ENCODE measurements around the gene PSMG2.
"Not testable (repeated sequence)": the region's sequence is repeated elsewhere in the genome, so short reads cannot be mapped to it uniquely, and the experiment has no call there.

The PSMG2 gene

DNA sequence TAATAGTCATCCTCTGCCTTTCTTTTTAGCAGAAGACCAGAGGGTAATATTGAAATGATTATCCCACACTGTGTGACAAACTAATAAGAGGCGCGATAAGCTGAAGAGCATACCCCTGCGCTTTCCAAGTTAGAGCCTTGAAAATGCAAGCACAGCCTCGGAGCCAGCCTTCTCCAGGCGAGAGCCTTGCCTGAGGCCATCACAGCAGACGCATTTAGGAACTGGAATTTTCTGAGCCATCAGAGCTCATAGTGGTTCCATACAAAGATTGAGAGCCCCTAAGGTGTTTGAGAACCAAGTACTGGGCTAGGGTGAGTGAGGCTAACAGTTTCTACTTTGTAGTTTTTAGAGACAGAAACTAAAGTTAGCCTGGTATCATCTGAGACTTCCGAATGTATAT lies 19.9 kb downstream of the PSMG2 start:
- DNase-seq: no peak

DNA sequence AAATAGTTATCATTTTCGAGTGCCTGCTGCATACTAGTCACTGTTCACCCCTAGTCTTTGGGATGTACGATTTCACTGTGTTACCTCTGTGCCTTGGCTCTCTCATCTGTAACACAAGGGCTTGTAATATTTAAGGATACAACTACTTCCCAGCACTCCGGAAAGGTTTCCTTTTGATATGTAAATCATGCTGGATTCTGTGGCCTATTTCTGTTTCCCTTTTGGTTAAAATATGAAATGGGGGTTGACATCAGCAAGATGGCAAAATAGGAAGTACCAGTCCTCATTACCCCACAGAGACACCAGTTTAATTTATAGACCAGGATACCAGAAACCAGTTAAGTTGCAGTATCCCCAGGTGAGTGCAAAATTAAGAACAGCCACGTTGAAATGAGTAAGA lies 23.5 kb downstream of the PSMG2 start:
- no peak for DNase-seq

DNA sequence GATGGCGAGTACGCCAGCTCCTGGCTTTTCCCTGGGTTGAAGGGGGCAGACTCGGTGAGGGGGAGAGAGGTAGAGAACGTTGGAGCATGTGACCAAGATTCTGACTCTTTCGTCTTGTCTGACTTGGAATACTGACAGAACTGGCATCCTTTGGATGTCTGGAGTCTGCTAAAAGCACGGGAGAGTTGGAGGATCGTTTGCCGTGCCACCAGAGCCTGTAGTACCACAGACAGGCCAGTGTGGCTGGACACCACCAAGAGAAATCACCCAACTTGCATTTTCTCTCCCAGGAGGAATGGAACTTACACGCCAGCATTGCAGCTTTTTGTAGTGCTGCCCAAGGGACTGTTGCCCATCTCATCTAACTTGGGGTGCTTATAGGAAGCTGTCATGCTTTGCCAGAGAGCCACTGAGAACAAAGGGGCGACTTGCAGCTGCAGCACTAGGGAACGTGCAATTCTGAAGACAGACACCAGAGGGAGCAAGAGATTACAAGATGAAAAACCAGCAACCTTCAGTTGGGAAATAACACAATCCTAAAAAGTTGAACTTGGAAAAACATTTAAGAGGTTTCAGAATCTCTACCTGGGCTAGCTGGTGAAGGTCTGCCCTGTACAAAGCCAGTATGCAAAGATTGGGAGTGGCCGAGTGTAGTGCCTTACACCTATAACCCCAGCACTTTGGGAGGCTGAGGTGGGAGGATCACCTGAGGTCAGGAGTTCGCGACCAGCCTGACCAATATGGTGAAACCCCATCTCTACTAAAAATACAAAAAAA lies 24.1 kb downstream of the PSMG2 start:
- DNase-seq: peak in 1 of 2 experiments; percentile 69

DNA sequence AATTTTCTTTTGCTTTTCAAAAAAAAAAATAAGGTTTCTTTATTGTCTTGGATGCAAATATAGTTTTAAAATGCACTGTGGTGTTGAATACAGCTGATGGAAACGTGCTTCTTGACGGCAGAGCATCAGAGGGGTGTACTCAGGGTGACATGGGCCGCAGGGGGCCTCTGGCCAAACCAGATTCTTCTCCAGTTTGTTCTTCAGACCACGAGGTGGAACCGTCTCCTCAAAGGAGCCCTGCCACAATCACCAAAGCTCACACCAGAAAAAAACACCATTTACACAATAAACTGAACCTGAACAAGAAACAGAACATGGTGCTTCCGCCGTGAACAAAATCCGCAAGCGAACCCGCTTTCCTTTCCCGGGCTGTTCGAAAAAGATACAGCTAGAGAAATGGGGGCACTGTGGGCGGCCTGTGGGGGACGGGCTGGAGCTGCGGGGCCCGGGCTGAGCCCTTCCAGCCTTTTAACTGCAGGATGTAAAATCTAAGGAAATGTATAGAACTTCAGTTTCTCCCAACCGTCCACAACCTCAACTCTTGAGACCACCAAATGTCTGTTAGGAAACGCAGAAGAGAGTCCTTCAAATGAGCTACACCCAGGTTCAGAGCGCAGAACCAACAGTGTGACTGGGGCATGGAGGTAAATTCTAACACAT lies 34.5 kb downstream of the PSMG2 start:
- DNase-seq: no peak

DNA sequence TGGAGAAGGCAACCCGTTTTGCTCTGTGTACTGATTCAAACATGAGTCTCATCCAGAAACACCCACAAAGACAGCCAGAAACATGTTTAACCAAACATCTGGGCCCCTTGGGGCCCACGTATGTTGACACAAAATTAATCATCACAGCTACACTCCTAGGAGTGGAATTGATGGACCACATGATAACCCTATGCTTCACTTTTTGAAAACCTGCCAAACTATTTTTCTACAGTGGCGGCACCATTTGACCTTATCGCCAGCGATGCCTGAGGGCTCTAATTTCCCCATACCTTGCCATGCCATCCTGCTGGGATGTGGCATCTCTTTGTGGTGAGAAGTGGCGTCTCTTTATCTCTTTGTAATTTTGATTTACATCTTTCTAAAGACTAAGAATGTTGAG lies 38.5 kb downstream of the PSMG2 start:
- DNase-seq: no peak

DNA sequence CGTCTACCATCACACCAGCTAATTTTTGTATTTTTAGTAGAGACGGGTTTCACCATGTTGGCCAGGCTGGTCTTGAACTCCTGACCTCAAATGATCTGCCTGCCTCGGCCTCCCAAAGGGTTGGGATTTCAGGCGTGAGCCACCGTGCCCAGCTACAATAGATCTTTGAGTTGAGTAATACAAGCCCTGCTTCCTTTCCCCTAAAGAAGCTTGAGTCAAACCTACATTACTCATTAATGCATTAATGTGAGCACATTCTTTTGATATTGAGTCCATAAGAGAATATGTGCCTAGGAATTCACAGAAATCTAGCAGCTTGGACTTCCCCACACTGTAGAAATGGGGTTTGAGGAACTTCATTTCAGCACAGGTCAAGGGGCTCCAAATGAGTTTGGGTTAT lies 39.6 kb downstream of the PSMG2 start:
- DNase-seq: no peak

DNA sequence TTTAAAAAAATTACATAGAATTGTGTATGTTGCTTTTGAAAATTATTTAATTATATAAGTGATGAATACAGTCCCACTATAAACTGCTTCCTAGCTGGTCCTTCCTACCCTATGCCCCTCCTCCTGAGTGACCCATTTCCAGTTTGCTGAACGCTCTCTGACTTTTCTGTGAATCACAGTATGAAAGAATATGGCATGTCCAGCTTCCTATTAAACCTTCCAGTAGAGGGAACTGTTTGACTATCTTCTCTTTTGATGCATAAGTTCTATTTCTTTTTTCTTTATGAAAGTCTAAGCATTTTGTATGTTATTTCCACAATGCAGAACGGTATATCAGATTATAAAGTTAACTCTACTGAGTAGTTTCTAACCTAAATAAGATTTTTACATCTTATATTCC lies 41.3 kb downstream of the PSMG2 start:
- DNase-seq: peak in 1 of 2 experiments; percentile 36

DNA sequence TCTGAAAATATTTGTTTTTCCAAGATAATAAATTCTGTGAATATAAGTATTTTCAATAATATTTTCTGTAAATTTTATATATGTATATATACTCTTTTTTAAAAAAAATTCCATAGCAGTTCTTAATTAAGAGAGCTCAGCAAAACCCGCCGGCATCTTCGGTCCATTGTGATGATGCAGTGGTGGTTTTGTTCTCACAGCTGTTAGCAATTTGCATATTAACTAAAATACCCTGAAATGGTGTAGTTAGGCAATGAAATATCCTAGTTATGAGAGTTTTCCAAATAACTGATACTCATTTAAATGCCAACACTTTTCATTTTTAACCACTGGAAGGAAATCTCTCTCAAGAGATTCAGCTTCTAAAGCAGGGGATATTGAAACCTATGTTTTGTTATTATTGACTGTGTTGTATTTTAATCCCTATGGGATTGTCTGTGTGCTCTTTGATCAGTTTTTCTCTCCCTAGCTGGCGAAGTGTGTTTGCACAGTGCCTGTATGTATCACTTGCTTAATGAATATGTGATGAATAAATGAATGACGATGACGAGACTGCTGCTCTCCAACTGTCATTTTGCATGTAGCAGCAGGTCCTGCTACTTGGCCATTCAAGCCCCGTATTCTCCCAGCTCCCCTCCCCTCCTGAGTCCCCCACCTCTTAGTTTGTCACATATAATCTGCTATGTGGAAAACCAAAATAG lies 42.4 kb downstream of the PSMG2 start:
- DNase-seq: no peak

DNA sequence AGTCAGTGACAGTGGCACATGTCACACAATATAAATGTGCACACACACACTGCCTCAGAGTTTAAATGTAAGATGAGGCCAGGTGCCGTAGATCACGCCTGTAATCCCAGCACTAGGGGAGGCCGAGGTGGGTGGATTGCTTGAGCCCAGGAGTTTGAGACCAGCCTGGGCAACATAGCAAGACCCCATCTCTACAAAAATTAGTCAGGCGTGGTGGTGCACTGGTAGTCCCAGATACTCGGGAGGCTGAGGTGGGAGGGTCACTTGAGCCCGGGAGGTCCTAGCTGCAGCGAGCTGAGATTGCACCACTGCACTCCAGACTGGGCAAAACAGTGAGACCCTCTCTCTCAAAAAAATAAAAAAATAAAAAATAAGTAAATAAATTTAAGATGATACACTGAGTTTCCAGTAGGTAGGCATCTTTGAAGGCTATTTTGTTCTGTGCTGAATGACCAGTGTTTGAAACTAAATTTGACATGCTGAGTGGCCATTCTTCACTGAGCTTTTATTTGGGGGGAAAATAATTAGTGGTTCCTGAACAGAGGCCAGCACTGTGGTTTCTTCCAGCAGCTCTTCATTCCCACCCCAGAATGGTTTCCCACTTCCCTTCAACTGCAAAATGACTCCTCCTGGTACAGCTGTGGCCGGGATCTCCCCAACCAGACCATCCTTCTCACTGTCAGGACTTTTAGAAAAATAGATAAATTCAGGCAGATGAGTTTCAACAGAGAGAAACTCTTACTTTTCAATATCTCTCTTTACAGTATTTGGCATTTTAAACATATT lies 44.9 kb downstream of the PSMG2 start:
- DNase-seq: no peak

DNA sequence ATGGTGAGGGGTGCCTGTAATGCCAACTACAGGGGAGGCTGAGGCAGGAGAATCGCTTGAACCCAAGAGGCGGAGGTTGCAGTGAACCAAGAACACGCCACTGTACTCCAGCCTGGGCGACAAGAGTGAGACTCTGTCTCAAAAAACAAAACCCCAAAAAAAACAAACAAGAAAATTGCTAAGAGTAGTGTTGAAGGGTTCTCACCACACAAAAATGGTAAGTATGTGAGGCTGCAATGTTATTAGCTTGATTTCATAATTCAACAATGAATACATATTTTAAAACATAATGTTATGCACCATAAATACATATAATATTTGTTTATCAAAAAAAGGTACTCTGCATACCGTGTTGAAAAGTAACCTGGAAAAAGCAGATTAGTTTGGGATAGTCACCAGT lies 45.8 kb downstream of the PSMG2 start:
- no peak for DNase-seq

DNA sequence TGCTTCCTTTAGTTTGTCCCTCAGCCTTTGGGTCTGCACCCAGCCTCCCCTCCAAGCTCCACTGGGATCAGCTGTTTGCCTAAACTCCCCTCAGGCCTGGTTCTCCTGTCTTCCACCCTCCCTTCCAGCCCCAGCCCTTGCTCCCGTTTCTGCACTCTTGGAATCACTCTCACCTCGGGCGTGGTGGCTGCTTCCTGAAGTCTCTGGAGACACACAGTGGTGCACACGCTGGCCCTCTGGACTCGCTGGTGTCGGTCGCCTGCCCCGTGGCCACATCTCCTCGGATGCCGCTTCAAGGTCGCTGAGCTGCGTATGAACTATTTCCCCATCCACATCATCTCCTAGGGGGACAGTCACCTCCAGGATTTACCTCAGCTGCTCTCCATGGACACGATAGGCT lies 46.3 kb downstream of the PSMG2 start:
- no peak for DNase-seq

DNA sequence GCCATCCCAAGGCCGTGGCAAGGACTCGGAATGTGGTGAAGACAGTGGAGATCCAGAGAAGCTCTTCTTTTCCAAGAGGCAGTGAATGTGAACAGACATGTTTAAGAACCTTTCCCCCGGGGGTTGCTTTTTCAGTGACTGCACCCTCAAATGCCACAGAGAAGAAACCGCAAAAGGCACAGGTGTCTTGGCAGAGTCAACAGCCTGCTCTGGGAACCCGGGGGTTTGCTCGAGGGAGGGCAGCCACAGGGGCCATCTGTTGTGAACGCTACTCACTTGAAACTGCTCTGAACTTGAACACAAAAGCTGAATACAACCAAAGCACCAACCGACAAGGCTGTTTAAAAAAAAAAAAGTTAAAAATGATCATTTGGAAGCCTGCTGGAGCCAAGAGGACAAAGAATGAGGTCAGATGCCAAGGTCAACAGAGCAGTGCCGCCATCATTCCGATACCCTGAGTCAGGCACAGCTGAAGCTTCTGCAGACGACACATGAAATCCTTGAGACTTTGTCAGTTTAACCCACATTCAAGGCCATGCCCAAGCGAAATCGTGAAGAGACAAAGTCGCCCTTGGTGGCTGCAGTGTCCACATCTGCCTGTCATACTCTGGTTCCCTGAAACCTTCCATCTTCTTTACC lies 47.4 kb downstream of the PSMG2 start:
- peak in 1 of 2 experiments; percentile 13 for DNase-seq

DNA sequence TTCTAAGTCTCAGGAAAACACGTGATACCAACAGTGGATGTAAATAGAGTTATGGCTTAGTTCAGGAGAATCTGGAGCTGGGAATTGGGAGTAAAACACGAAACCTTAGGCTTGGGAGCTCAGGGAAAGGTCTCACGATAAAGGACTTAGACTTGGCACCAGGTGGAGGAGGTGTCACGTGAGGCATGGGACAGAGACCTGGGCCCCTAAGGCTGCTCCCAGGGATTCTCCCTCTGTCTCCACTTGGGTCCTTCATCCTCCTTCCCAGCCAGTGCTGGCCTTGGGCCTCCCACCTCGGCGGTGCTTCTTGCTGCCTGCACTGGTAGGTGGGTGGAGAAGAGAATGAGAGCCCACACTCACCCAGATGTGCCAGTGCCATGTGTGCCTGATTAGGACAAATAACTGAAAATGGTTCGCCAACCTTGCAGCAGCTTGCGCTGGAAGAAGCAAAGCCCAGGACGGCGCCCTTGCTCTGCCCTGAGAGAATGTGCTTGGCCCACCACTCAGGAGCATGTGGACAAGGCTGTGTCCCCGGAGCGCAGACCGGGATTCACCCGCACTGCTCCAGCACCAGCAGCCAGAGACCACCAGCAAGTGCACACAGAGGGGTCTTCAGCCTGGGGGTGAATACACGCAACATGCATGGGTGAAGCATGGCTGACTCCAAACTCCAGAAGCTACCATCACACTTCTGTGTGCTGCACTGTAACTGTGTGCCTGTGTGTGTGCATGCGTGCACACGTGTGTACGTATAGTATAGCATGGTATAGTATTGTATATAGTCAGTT lies 48.1 kb downstream of the PSMG2 start:
- DNase-seq: no peak

DNA sequence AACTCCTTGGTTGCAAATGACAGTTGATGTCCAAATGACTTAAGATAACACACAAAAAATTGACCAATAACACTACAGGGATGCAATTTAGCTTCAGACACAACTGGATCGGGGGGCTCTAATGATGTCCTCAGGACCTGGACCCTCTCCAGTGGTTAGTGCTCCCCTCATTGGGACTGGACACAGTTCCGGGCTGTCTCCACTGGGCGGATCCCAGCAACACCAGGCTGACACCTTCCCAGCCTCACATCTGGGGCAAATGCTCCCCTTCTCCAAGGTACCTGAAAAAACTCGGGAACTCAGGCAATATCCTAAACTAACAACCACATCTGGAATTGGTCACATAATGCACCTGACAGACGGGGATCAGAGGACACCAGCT lies 48.7 kb downstream of the PSMG2 start:
- DNase-seq: no peak

DNA sequence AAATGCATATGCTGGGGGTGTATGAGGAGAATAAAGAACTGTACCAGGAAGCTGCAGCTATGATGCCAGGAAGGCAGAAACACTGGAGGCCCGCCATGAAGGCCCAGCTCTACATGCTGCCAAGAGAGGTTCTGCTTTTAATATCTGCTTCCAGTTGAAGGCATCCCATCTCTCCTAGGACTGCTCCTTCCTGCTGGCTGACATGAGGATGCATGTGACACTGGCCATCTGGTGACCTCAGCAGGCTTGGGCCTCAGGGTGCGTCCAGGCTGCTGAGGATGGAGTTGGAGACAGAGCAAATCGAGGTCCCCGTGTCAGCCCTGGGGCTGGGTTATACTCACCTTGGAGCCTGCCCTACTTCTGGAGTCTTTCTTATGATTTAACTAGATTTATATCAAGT lies 49.0 kb downstream of the PSMG2 start:
- no peak for DNase-seq

DNA sequence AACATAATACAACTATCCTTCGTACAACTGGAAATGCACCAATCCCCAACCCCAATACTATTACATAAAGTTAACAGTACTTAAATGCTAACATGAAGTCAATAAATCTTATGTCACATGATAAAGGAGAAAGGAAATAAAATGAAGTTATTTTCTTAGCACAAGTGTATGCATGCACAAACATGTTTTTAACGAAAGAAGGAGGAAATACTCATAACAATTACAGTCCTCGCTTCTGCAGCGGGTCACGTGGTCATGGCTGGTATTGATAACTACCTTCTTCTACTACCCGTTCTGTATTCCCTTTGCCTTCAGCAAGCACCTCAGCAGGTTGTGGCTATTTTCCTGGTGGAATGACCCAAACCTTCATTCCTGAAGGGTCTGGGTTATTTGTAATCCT lies 51.7 kb downstream of the PSMG2 start:
- DNase-seq: no peak

DNA sequence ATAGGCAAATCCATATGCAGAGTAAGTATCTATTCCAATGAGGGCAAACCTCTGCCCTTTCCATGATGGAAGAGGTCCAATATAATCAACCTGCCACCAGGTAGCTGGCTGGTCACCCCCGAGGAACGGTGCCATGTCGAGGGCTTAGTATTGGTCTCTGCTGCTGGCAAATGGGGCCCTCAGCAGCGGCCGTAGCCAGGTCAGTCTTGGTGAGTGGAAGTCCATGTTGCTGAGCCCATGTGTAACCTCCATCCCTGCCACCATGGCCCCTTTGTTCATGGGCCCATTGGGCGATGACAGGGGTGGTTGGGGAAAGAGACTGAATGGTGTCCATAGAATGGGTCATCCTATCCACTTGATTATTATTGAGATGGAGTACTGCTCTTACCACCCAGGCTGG lies 52.8 kb downstream of the PSMG2 start:
- not testable (repeated sequence) for DNase-seq

DNA sequence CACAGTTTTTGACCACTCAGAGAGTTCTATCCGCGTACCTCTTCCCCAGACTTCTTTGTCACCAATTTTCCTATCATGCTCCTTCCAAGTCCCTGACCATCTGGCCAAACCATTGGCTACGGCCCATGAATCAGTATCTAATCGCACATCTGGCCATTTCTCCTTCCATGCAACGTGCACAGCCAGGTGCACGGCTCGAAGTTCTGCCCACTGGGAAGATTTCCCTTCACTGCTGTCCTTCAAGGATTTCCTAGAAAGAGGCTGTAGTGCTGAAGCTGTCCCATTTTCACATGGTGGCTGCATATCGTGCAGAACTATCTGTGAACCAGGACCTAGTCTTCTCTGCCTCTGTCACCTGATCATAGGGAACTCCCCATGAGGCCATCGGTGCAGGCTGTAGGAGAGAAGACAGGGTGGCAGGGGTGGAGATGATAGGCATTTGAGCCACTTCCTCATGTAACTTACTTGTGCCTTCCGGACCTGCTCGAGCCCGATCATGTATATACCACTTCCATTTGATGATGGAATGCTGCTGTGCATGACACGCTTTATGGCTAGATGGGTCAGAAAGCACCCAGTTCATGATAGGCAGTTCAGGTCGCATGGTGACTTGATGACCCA lies 53.9 kb downstream of the PSMG2 start:
- not testable (repeated sequence) for DNase-seq

DNA sequence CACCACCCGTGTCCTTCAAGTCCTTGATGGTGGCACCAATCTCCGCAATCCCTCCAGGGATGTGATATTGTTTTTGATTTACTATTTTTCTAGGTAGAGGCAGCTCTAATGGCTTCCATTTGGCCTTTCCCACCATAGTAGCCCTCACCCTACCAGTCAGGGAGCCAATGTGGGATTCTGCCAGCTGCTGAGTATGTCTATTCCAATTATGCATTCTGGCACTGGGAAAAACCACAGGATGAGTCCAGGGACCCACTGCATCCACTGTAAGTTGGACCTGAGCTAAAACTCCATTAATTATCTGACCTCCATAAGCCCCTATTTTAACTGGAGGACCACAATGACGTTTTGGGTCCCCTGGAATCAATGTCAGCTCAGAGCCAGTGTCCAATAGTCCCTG lies 55.7 kb downstream of the PSMG2 start:
- DNase-seq: not testable (repeated sequence)

DNA sequence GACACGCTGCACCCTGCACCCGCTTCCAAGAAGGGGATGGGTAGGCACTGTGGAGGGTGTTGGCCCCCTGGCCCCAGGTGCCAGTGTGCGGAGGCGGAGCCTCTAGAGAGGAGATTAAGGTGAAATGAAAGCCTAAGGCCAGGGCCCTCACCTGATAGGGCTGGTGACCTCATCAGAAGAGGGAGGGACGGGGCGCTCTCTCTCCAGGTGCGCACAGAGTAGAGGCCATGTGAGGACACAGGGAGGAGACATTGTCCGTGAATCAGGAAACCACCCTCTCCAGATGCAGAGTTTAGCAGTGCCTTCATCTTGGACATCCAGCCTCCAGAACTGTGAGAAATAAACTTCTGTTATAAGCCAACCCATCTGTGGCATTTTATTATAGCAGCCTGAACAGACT lies 62.3 kb downstream of the PSMG2 start:
- DNase-seq: no peak

DNA sequence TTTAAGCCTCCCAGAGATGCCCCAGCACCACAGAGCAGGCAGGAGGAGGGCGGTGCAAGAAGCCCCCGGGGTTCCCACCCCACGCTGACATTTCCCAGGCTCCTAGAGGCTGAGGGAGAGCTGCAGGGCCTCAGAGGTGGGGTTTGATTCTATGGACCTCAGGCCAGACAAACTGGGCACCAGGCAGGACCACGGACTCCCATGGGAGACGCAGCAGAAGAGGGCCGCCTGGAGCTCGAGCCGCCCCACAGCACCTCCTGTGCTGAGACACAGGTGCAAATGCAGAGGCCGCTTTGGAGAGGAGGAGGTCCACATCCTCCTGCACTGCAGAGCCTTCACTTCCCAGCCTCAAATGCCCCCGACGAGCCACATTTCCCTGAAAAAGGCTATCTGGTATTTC lies 62.7 kb downstream of the PSMG2 start:
- no peak for DNase-seq

Measured in NCI-H446 (cell line).